Activated gamma-delta T cell (primary cell): ENCODE measurements around the gene TMEM176B.
"Not testable (repeated sequence)": the region's sequence is repeated elsewhere in the genome, so short reads cannot be mapped to it uniquely, and the experiment has no call there.

Experiments used
- DNase-seq: peaks from one replicate; lab custom pipeline; 2025; lab: John Stamatoyannopoulos, UW

TMEM176B gene

DNA sequence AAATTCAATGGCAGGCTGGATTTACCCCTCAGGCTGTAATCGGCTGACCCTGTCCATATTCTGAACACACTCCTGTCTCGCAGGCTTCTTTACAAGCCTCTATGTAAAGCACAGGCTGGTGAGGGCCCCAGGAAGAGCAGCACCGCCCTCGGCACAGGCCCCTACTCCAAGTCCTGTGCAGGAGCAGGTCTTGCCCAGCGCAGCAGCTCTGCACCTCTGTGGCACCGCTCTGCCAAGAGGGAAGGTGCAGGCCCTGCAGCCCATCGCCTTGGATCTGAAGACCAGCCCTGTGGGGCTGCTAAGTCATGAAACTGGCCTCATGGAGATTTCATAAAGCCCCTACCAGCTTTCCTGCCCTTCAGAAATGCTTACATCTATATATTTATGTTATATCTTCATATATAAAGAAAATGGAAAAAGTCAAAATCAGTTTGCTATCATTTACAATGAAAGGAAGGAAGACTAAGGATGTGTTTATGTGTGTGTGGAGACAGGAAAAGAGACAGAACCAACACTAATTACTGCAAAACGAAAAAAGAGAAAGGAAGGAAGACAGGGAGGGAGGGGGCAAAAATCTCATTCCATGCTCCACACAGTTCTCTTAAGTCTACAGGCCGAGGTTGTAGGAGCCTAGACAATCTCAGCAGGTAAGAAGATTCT is 9.6 kb downstream of the TMEM176B start:
- DNase-seq: no peak

DNA sequence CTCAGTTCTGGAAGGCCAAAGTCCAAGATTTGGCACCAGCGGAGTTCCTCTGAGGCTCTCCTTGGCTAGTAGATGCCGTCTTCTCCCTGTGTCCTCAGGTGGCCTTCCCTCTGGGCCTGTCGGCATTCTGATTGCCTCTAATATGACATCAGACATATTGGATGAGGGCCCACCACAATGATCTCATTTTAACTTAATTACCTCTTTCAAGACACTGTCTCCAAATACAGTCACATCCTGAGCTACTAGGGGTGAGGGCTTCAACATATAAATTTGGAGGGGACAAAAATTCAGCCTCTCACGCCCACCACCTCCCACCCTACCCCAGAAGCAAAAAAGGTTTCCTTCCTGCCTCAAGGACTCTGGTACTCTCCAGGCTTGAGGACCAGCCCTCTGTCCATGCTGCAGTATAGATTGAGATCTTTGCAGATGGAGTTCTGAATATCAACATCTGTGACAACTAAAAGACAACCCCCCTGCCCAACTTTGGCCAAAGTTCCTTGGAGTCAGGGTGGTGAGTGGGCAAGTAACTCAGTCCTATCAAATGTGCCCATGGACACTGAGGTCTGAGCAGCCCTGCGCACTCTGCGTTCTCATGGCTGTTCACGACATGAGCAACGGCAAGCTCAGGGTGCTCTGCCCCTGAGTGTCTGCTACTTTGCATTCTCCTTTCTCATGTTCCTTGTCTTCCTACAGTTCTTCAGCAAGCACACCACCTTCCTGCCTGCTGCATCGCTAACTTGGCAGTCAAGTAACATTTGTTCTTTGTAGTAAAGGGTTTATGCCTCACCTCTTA is 11.5 kb downstream of the TMEM176B start:
- no peak for DNase-seq

DNA sequence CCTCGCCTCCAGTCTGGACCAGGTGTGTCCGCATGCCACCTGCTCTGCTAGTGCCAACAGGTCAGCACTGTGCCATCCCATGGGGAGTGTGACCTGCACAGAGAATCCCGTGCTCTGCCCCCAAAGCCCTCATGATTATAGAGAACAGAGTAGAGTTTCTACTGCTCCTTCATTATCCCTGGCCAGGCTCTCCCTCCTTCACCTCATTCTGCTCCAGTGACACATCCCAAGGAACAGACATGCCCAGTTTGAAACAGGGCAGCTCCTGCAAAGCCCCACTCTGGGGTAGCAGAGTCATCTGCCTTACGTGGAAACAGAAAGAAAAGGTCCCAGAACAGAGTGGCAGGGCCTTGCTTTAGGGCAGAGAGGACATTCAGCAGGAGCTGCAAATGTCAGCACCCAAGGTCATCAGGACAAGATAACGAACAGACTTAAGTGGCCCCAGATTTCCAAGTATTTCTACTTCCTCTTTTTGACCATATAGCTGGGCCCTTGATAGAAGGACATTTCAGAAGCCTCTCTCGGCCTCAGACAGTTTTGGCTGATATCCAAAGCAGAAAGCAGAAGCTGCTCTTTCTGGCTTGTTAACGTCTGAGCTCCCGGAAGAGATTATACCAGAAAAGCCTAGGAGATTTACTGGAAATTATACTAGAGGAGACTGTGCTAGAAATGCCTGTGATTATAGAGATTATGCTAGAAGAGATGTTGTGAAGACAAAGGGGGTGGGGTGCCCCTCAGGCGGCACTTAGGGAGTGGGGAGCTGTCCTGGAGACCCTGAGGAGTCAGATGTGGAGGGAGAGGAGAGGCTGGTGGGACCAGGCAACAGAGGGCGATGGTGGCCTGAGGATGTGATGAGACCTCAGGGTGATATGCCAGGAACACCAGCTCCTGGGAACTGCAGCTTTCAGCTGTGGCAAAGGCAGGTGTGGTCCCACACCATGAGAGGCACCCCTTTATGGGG is 12.6 kb downstream of the TMEM176B start:
- DNase-seq: no peak

DNA sequence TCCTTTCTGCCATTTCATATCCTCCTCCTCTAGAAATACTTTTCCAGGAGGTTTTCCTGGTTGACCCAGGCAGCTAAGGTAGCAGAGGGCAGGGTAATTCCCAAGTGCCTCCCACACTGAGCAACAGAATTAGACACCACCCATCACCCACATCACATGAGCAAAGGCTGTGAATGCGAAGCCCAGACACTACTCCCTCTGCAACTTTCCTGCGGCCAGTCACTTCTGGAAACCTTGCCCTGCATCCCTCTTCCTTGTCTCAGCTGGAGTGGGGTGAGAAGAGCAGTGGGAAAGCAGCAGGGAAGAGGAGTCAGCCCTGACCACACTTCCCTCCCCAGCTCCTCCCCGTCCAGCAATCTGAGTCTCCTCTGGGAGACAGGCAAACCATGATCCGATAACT is 15.2 kb downstream of the TMEM176B start:
- no peak for DNase-seq

DNA sequence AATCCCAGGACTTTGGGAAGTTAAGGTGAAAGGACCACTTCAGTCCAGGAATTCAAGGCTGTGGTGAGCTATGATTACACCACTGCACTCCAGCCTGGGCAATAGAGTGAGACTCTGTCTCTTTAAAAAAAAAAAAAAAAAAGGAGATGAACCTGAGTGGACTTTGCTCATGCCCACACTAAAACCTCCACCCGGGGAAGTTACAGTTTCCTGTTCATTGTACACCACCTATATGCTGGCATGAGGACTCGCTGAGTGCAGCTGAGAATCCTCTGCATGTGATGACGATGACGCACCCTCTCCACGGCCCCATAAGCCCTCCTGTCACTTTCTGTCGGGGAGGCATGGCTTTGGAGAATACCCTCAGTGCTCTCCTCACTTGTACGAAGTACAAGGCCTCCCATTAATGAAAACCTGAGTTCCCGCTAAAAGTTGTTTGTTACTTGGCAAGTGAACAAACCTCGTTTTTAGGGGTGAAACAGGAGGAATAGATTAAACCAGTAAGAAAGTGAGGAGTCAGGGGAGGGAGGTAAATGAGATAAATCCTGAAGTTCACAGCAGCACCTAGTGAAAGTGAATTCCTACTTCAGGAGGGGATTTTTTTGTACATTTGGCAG is 15.9 kb downstream of the TMEM176B start:
- no peak for DNase-seq

DNA sequence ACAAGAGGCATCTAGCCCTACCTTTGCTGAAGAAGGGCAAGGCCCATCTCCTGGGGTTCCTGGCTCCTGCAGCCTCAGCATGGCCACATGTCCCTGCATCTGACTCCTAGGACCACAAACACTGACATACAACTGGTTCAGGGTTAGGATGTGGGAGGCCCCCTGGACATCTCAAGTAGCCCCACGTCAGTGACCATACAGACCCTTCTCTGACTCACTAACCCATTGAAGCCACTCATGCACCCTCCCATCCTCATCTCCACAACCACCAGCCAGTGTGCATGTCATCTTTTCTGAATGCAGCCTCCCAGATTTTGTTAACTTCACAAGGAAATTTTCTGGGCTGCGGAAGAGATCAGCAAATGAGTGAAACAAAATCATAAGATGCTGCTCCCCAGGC is 18.2 kb downstream of the TMEM176B start:
- no peak for DNase-seq

DNA sequence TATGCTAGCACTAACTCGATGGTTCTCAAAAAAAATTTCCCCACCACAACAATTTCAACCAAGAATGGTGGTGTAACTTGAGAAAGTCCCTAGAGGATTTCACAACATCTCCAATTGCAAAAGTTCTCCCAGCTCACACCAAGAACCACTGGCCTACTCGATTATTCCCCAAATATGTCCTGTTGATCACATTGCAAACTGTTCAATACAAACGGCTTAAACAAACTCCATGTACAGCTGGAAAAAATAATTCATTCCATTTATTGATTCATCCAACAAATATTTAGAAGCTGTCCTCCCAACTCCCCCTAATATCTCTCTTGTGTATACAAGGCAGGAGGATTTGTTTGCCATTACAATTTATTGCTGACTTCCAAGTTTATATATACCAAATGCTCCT is 19.1 kb downstream of the TMEM176B start:
- DNase-seq: no peak

DNA sequence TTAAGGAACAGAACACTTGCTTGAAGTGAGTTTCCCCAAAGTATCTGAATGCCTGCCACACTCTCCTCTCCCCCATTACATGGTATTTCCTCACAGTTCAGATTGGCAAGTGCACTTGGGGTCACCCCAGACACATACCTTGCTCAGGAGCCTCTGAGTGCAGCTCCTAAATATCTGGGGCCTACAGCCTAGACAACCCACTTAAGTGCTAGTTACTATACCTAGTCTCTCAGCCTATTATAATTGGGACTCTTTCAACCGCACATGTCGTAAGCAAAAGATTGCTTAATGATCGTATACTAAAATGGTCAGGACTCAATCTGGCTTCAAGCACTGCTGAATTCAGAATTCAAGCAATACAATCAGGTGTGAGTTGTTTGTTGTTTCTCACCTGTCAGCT is 19.9 kb downstream of the TMEM176B start:
- DNase-seq: no peak

DNA sequence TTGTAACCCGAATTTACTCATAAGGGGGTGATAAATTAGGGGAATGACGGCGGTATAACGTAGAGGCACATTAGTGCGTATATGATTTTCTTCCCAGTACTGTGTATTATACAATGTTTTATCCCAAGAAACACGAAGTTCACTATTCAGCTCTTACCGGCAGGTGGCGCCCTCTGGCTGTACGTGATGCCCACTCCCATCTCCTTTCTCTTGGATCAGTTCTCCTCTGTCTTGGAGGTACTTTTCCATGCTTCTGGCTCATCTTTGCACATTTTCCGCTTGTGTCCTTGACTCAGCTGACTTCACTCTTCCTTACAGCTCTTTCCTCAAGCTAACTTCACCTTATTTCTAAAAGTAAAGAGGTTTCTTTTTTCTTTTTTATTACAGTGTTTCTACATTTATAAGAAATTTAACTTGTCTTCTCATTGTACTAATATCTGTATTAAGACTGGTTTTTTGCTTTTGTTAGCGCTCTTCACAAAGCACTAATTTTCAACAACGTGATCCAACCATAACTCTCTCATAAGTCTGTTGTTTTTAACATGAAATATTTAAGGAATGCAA is 21.3 kb downstream of the TMEM176B start:
- DNase-seq: no peak

DNA sequence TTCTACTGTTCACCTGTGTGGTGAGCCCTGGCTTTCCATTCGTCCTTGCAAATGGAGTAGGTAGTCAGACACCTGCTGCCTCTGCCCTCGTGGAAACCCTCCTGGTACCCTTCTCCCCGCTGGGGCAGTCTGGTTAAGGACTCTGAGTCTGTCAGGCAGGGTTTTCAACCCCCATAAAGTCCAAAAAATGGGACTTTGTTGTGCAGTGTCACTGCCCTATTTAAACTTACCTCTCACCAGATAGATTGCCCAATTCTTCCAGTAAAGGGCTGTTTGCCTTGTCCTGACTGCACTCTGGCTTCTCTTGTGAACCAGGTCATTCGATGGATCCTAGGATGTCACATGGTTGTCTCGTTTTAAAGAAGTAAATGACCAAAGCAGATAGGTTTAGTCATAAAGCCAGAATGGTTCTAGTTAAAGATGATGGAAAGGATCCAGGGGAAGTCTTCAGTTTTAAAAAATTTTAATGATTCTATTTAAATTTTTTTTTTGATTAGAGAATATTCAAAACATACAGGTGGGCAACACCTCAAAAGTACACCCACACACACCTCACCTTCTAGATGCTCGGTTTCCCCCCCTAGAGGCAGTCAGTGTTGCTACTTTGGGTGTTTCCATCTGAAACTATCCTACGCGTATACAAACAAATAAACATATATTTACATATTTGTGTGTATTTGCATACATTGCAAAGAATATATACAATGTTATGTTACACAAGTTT is 22.0 kb downstream of the TMEM176B start:
- no peak for DNase-seq

DNA sequence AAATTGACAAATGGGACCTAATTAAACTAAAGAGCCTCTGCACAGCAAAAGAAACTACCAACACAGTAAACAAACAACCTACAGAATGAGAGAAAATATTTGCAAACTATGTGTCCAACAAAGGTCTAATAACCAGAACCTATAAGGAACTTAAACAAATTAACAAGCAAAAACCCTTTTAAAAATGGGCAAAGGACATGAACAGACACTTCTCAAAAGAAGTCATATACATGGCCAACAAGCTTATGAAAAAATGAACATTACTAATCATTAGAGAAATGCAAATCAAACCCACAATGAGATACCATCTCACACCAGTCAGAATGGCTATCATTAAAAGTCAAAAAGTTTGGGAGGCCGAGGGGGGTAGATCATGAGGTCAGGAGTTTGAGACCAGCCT is 26.0 kb downstream of the TMEM176B start:
- not testable (repeated sequence) for DNase-seq

DNA sequence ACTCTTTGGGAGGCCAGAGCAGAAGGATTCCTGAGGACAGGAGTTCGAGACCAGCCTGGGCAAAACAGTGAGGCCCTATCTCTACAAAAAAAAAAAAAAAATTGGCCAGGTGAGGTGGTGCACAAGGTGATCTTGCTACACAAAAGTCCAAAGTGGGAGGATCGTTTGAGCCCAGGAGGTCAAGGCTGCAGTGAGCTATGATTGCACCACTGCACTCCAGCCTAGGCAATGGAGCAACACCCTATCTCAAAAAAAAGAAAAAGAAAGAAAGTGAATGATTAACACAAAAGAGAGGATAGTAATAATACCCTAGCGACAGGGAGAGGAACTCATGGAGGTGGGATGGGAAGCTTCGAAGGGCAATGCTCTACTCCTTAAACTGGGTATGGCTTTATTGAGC is 30.4 kb downstream of the TMEM176B start:
- DNase-seq: no peak

DNA sequence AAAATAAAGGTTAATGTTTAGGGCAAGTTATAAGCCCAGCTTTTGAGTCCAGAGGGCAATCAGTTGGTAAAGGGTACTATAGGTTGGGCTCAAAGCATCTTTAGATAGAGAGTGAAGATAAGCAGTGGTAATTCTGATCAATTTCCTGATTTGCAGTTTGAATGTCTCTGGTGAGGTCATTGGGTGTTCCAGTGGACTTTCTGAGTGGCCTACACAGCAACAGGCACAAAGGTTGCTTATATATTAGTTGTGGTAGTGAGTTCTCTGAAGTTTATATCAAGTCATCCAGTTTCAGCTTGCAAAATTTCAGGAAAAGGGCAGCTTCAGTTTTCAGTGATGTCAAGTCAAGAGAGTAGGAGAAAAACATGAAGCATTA is 33.8 kb downstream of the TMEM176B start:
- DNase-seq: no peak

DNA sequence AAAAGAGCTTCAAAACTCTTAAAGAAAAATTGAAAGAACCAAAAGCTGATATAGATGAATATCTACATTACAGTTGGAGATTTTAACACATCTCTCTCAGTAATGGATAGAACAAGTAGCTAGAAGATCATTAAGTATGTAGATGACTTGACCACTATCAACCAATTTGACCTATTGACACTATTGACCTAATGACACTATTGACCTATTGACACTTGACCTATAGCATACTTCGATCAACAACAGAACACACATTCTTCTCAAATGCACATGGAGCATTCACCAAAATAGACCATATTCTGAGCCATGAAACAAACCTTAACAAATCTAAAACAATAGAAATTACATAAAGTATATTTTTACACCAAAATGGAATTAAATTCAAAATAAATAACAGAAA is 40.7 kb downstream of the TMEM176B start:
- DNase-seq: no peak

DNA sequence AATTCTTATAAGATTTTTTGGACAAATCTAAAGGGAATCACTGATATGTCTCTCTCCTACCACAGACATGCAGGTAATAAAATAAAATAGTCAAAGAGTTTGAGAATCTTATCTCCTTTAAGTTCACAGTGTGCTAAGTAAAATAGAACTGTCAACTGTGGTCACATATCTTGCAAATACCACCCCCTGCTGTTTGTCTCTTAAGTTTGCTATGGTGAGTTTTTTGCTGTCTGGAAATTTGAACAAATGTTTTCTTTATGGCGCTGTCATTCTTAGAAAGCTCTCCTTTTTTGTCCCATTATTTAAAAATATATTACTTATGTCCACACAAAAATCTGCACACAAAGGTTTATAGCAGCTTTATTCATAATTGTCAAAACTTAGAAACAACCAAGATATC is 43.3 kb downstream of the TMEM176B start:
- DNase-seq: no peak

DNA sequence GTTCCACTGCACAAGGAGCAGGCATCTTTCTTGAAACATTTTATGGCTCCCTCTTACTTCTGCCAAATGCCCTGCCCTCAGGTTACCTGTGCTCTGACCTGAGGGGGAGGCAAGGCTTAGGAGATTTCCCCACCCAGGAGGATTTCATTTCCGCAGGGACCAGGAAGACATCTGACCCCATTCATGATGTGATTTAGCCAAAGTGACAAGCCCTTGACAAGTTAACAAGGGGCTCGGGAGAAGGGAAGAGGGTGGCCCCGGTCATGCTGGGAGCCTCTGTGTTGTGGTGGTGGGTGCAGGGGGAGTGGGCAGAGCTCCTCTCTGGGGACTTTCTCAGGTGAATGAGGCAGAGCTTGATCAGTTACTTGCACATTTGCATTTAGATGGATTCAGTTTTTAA is 44.0 kb downstream of the TMEM176B start:
- no peak for DNase-seq

DNA sequence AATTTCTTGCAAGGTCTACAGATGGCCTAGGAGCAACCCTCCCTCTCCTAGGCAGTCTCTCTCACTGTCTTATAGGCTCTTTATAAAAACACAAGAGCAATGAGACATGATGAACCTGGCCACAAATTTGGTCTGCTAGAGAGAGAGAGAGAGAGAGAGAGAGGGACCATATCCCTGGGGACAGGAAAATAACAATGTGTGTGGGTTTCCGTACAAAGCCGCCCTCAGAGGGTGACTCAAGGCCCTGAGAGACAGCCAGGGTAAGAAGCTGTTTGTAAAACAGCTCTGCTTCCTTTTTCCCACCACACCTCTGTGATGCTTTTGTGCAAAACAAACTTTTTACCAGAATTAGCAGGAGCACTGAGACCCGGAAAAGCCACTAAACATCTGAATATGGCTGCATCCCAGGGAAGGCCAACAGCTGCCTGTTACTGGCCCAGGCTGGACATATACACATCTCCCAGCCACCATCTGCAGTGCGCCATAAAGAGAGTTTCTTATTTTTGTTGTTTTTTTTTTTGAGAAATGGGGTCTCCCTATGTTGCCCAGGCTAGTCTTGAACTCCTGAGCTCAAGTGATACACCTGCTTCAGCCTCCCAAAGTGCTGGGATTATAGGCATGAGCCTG is 44.6 kb downstream of the TMEM176B start:
- no peak for DNase-seq

DNA sequence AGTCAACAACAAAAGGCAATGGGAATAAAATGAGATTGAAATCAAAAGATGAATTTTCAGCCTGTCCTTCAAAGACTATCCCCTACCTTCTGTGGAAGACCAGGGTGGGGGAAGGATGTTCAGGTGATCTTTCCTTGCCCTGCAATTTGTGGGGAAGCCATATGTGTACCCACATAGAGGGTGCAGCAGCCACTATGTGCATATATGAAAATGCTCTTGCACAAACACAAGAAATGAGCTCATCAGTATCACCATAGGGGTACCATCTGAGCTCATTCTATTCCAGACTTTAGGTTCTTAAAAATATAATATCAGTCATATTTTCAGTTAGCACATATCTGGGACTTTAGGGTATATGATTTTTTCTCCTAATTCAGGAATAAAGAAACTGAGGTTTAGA is 45.2 kb downstream of the TMEM176B start:
- DNase-seq: no peak

DNA sequence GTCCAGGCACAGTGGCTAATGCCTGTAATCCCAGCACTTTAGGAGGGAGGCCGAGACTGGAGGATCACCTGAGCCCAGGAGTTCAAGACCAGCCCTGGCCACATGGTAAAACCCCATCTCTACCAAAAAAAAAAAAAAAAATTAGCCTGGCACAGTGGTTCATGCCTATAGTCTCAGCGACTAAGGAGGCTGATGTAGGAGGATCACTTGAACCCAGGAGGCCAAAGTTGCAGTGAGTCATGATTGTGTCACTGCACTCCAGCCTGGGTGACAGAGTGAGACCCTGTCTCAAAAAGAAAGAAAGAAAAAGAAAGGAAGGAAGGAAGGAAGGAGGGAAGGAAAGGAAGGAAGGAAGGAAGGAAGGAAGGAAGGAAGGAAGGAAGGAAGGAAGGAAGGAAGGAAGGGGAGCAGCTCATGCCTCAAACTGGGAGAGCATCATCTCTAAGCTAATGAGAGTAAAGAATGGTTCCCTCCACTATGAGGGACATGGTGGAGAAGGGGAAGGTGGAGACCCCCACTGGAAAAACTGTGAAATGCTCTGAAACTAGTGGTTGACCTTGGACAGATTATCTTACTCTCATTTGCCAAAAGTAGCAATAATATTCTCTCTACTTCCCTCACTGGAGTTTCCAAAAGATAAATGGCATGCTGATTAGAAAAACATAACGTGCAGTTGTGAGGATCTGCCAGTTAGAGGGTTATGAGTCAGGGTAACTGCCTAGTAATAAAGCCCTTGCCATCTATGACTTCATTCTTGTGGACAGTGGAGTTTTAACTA is 46.1 kb downstream of the TMEM176B start:
- no peak for DNase-seq

DNA sequence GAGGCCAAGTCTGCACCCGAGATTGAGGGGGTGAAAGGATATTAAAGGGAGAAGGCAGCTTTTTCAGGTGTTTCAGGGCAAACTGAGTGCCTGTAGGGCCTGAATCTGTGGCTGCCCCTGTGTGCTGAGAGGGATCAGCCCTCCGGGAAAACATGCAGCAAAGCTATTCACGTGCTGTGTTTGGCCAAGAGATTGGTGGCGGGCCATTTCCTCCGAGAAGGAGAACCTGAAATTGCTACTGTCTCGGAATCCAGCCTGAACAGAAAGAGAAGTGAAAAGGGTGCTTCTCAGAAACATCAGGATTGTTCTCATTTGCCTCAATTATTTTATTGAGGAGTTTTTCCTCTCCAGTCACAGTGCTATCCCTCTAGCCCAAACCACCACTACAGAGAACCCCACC is 46.9 kb downstream of the TMEM176B start:
- no peak for DNase-seq
